Cardiac fibroblast (primary cell): ENCODE results near the gene RFLNA.
"Not testable (repeated sequence)": the region's sequence is repeated elsewhere in the genome, so short reads cannot be mapped to it uniquely, and the experiment has no call there.

Source experiments
- DNase-seq, 2 donors: peaks; one replicate each; pipeline versions ENCODE4 v3.0.0 to v3.0.0-alpha.2; 2010; ENCODE audit warnings: low read depth in 2 of 2
- H3K4me3 ChIP-seq, 2 donors: replicated peaks in 1 of 2; 1 replicate in 1 of 2; 2 replicates in 1 of 2; pipeline ENCODE4 v1.5.1; 2011; ENCODE audit warnings: low read depth in 2 of 2, low read length in 2 of 2, mild to moderate bottlenecking in 2 of 2, moderate library complexity in 1 of 2
- TF ChIP-seq, protein P1 (sequence below): IDR thresholded peaks from one replicate; pipeline ENCODE4 v1.5.1; 2011; ENCODE audit warnings: low read depth, mild to moderate bottlenecking, low read length, inconsistent platforms

The RFLNA gene

DNA sequence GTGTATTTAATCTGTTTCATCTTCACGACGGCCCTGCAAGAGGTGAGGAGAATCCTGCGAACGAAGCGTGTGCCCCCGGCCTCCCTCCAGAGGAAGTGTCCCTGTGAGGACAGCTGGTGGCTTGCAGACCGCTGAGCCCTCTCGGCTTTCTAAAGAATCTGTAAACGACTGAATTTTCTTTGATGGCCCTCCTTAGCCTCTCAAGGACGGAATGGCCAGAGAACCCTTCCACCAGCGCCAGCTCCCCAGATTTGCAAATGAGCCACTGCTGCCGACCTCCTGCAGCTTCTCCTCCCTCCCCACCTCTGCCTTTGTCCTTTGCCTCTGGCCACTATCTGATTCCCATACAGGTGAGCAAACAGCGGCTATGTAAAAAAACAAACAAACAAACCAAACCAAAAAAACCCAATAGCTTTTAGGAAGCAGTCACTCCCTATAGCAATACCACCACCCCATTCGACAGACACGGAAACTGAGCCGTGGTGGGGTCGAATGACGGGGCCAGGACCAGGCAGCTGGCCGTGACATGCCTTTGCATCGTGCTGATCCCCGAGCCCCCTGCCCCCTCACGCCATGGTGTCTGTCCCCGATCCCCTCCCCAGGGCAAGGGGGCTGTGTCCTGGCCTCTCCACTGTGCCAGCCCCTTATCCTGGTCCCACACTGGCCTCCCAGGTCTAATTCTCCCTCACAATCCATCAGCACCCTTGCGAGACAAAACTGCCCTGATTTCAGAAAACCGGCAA lies 23.6 kb downstream of the RFLNA start:
- no peak for DNase-seq
- TF ChIP-seq, protein P1, sequence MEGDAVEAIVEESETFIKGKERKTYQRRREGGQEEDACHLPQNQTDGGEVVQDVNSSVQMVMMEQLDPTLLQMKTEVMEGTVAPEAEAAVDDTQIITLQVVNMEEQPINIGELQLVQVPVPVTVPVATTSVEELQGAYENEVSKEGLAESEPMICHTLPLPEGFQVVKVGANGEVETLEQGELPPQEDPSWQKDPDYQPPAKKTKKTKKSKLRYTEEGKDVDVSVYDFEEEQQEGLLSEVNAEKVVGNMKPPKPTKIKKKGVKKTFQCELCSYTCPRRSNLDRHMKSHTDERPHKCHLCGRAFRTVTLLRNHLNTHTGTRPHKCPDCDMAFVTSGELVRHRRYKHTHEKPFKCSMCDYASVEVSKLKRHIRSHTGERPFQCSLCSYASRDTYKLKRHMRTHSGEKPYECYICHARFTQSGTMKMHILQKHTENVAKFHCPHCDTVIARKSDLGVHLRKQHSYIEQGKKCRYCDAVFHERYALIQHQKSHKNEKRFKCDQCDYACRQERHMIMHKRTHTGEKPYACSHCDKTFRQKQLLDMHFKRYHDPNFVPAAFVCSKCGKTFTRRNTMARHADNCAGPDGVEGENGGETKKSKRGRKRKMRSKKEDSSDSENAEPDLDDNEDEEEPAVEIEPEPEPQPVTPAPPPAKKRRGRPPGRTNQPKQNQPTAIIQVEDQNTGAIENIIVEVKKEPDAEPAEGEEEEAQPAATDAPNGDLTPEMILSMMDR: no peak
- H3K4me3 ChIP-seq: no peak overlapping the region

DNA sequence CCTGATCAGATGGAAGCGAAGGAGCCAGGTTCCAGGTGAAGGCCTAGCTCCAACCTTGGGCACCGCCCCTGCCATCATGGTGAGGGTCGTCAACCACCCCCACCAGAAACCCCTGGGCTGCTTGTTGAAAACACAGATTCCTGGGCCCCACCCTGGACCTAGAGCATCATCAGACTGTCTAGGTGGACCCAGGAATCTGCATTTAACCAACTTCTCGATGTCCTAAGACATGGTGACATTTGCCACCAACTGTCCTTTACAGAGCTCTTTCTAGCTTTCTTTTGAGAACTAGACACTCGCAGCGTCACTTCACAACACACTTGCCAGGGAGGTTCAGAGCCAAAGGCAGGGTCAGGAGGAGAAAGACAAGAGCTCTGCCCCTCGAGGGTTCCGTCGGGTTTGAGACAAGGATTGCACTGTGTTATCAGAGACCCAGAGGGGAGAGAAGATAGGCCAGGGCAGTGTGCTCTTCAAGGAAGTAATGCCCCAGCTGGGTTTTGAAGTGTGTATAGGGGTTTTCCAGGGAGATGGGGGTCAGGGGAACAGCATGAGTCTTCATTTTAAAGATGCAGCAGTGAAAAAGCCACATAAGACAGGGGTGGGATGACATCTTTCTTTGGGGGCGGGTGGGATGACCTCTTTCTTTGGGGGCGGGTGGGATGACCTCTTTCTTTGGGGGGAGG lies 24.6 kb downstream of the RFLNA start:
- TF ChIP-seq, protein P1: no peak
- DNase-seq: no peak
- no peak overlapping the region for H3K4me3 ChIP-seq

DNA sequence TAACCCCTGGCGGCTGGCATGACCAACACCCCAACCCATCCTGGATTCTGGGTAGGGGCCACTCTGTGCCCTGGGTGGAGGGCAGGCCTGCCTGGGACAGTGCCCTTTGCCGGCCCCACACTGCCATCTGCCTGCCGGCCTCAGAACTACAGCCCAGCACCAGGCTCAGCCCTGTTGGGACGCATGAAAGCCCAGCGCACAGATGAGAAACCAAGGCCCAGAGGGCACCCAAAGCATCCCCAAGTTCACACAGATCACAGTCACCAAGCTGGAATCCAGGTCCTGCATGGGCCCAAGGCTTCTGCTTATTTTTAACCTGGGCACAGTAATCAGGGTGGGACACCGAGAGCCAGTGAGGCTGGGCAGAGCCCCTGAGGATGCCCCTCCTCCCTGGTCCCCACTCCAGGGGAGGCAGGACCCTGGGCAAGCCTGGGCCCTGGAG lies 26.2 kb downstream of the RFLNA start:
- peak; percentile 59 to 64 for DNase-seq
- H3K4me3 ChIP-seq: no peak overlapping the region
- TF ChIP-seq, protein P1: peak; percentile 94

DNA sequence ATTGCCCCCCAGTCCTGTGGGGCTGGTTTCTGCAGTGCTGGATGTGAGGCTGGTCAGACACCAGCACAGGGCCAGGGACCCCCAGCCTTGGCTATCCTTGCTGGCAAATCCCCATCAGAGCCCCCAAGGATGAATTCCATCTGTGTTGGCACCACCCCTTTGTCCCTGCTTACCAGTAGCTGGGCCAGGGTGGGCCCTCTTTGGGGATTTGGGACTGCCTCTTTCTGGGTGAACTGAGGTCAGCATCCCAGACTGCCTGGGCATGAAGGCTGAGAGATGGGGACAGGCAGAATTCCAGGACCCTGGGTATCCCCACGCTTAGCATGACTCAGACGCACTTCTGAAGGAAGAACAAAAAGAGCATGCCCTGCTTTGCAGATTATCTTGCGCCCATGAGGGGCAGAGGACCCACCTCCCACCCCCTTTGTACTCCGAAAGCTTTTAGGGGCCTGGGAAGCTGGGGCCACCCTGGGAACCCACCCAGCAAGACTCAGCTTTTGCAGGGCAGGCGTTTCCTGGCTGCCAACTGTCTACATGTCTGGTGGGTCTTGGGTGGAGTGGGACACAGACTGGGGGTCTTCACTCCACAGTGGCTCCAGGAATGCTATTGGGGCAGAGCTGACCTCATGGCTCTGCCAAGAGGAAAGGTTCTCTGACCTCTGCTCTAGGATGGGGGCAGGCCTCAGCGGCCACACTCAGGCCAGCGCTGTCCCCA lies 26.8 kb downstream of the RFLNA start:
- TF ChIP-seq, protein P1: no peak
- DNase-seq: peak; percentile 25 to 36

DNA sequence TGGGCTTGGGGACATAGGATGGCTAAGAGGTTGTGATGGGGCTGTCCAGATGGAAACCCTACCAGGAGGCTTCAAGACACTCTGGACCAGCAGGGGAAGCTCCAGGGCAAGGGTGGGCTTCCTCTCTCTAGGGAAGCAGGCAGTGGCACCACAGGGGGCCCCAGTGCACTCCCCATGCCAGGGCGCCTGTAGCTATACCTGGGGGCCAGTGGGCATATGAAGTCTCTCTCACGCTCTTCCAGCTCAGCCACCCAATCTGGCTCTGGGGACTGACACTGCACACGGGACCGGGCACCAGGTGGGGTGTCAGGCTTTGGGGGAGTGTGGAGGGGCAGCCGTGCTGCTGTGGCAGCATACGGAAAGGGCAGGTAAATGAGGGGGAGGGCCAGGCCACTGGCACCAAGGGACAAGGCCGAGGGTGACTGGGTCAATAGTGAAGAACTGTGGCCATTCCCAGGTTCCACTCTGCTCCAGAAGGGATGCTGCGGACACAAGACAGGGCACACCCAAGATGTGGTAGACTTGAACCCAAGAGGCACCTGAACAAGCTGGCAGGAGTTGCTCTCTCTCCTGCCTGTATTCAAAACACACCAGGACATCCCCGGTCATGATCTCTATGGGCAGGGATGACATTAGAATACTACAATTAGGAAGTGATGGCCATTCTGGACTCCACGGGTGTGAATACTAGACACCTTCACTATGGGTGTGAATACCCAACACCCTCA lies 27.5 kb downstream of the RFLNA start:
- peak in 1 of 2 donors; percentile 37 for DNase-seq
- TF ChIP-seq, protein P1: no peak
- H3K4me3 ChIP-seq: no peak overlapping the region

More for the DNA sequence above, 26.8 kb downstream of the RFLNA start:
- no peak overlapping the region for H3K4me3 ChIP-seq

DNA sequence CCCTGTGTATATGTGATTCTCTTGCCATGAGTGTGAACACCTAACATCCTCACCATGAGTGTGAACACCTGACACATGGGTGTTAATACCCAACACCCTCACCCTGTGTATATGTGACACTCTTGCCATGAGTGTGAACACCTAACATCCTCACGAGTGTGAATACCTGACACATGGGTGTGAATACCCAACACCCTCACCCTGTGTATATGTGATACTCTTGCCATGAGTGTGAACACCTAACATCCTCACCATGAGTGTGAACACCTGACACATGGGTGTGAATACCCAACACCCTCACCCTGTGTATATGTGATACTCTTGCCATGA lies 28.1 kb downstream of the RFLNA start:
- DNase-seq: not testable (repeated sequence)

More for the DNA sequence above, 28.1 kb downstream of the RFLNA start:
- not testable (repeated sequence) for H3K4me3 ChIP-seq
